Muscle of arm (tissue), 12 donors: ENCODE results near the gene KSR1. TPM values are rescaled to one million over a fixed set of nuclear protein-coding genes. Genes with fewer than 3 reads are reported as not detected.
"Not testable (repeated sequence)": the region's sequence is repeated elsewhere in the genome, so short reads cannot be mapped to it uniquely, and the experiment has no call there.

ENCODE experiments used
- DNase-seq: peaks from one replicate; pipeline ENCODE4 v3.0.0-alpha.2; 2013
- polyA plus RNA-seq, 12 donors: library from polyadenylated mRNA; unstranded; fragments of 120-200 nt; gene quantifications; one replicate each; pipeline ENCODE4 v1.2.1, GENCODE V29; 2013; ENCODE audit not compliant: insufficient read length in 12 of 12

Gene KSR1
- polyA plus RNA-seq, 12 donors = 61.7 to 121 (median 95.5) TPM; not detected in 1

GRCh38 chr17:27654654-27655524, 198.6 kb downstream of the KSR1 start:
- peak; percentile 60 for DNase-seq

- not testable (repeated sequence) for DNase-seq
These were observed 199.4 kb downstream of the KSR1 start for GRCh38 chr17:27655525-27656111.

GRCh38 chr17:27656620-27657019, 200.4 kb downstream of the KSR1 start:
- not testable (repeated sequence) for DNase-seq

- DNase-seq = no peak
These were observed 201.4 kb downstream of the KSR1 start for GRCh38 chr17:27657620-27658019.

GRCh38 chr17:27659683-27660082, 203.4 kb downstream of the KSR1 start:
- DNase-seq = no peak

GRCh38 chr17:27660436-27660835, 204.2 kb downstream of the KSR1 start:
- no peak for DNase-seq

GRCh38 chr17:27663936-27664605, 207.8 kb downstream of the KSR1 start:
- no peak for DNase-seq

- no peak for DNase-seq
These were observed 208.3 kb downstream of the KSR1 start for GRCh38 chr17:27664606-27664965.

GRCh38 chr17:27665549-27665948, 209.3 kb downstream of the KSR1 start:
- no peak for DNase-seq

- DNase-seq = not testable (repeated sequence)
These were observed 210.0 kb downstream of the KSR1 start for GRCh38 chr17:27666270-27666669.

GRCh38 chr17:27666831-27667560, 210.7 kb downstream of the KSR1 start:
- DNase-seq = no peak

GRCh38 chr17:27667656-27668487, 211.6 kb downstream of the KSR1 start:
- no peak for DNase-seq

- no peak for DNase-seq
These were observed 212.2 kb downstream of the KSR1 start for GRCh38 chr17:27668488-27668823.

GRCh38 chr17:27669136-27669535, 212.9 kb downstream of the KSR1 start:
- DNase-seq = no peak

GRCh38 chr17:27669850-27670249, 213.6 kb downstream of the KSR1 start:
- no peak for DNase-seq

- DNase-seq = no peak
These were observed 214.7 kb downstream of the KSR1 start for GRCh38 chr17:27670791-27671590.

GRCh38 chr17:27671591-27671910, 215.3 kb downstream of the KSR1 start:
- DNase-seq = no peak

- not testable (repeated sequence) for DNase-seq
These were observed 215.8 kb downstream of the KSR1 start for GRCh38 chr17:27671977-27672480.

GRCh38 chr17:27674335-27674734, 218.1 kb downstream of the KSR1 start:
- no peak for DNase-seq
